NCI-H146 treated with DMSO at 0.1 percent for 48 hours (cell line): ENCODE data around the gene BSDC1.
"Not testable (repeated sequence)": the region's sequence is repeated elsewhere in the genome, so short reads cannot be mapped to it uniquely, and the experiment has no call there.

ENCODE experiments used
- DNase-seq: peaks from one replicate; lab custom pipeline; 2025; ENCODE audit not compliant: unreplicated experiment; lab: John Stamatoyannopoulos, UW

BSDC1 gene, protein sequence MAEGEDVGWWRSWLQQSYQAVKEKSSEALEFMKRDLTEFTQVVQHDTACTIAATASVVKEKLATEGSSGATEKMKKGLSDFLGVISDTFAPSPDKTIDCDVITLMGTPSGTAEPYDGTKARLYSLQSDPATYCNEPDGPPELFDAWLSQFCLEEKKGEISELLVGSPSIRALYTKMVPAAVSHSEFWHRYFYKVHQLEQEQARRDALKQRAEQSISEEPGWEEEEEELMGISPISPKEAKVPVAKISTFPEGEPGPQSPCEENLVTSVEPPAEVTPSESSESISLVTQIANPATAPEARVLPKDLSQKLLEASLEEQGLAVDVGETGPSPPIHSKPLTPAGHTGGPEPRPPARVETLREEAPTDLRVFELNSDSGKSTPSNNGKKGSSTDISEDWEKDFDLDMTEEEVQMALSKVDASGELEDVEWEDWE

DNA sequence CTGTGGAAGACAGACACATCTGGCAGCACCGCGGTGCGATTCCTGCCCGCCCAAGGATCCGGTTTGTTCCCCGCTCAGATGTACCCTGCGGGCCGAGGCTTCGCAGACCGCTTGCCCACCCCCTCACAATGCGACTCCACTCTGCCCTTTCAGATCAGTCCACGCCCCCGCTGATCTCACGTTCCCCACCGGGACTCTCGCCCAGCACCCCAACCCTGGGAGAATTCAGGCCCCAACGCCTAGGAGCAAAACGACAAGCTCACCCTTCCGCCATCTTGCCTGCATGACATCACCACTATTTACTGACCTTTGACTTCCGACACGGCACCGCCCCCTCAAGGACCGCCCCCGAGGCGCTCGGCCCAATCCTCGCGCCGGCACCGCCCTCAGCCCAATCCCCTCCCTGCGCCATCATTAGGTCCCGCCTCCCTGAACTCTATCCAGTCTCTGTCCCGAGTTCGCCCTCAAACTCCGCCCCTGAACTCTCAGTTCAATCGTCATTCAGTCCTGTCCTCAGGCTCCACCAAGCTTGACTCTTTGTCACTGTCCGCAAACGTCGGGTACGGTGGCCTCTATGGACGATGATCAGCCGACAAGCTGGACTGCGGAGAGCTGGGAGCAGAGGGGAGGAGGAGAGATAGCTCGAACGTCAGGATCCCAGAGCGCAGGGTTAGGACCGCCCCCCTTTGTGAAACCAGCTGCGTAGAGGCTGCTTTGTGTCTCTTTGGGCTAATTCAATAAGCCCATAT is at the start of gene BSDC1:
BSDC1 (minus strand) TSS at position 301 of the 749 bp plus-strand sequence; CDS start at position 274, 27 bp downstream.
- peak; percentile 96 for DNase-seq

DNA sequence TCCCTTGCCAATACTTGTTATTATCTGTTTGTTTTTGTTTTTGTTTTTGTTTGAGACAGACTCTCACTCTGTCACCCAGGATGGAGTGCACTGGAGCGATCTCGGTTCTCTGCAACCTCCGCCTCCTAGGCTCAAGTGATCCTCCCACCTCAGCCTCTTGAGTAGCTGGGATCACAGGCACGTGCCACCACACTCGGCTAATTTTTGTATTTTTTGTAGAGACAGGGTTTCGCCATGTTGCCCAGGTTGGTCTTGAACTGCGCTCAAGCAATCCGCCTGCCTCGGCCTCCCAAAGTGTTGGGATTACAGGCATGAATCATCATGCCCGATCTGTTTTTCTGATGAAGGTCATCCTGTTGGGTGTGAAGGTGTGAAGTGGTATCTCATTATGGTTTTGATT is 47.2 kb upstream of the BSDC1 start:
- not testable (repeated sequence) for DNase-seq

DNA sequence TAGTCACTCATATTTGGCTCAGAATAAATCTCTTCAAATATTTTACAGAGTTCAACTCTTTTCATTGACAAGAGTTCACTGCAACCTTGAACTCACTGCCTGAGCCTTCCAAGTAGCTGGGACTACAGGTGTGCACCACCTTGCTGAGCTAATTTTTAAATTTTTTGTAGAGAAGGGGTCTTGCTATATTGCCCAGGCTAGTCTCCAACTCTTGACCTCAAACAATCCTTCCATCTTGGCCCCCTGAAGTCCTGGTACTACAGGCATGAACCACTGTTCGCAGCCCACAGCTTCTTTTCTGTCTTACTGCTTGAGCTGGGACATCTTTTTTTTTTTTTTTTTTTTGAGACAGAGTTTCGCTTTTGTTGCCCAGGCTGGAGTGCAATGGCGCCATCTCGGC is 44.5 kb upstream of the BSDC1 start:
- not testable (repeated sequence) for DNase-seq

DNA sequence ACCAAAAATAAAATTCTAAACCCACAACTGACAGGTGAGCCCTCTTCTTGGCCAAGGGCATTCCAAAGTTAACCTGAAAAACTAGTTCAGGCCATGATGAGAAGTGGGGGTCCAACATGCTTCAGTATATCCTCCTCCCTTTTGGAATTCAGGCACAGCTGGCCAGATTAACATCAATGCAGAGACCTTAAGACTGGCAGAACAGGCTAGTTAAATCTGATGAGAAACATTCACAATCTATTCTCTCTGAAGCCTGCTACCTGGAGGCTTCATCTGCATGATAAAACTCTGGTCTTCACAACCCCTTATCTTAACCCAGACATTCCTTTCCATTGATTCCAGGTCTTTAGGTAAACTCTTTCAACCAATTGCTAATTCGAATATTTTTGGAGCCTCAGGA is 43.9 kb upstream of the BSDC1 start:
- DNase-seq, result no peak

DNA sequence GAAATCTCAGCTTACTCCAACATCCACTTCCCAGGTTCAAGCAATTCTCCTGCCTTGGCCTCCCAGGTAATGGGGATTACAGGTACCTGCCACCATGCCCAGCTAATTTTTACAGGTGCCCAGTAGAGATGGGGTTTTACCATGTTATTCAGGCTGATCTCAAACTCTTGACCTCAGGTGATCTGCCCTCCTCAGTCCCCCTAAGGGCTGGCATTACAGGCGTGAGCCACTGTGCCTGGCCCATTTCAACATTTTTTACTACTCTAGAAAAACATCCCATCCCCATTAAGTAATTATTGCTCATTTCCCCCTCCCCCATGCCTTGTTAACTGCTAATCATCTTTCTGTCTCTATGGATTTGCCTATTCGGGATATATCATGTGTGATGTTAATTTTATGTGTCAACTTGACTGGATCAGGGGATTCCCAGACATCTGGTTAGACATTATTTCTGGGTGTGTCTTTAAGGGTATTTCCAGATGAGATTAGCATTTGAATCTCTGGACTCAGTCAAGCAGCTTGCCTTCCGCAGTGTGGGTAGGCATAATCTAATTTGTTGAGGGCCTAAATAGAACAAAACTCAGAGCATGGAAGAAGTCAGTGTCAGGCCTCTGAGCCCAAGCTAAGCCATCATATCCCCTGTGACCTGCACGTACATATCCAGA is 37.6 kb upstream of the BSDC1 start:
- no peak for DNase-seq

DNA sequence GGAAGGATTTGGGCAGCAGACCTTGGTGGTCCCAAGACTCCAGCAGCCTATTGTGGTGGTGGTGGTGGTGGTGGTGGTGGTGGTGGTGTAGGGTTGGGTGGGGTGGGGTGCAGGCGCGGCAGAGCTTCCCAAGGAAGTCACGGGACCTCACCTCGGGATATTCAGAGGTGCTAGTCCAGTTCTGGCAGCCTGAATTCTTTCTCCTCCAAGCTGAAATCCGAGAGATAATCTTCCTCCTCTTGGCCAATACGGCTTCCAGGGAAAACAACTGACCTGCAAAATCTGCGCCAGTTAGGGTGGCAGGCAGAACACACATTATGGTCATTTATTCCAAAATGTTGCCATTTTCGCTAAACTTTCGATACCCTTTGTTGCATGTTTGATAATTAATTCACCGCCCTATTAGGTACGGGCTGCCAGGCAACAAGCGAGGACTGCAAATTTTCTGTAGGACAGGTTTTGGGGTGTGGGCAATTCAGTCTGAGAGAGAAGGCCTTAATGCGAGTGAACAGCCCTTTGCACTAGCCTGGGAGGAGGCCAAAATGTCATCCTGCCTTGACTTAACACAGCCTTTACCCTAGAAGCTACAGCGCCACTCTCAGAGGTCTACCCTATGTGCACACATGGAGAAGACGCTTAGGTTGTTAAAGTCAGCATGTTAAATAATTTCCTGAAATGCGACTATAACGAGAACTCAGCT is 33.2 kb upstream of the BSDC1 start:
- no peak for DNase-seq

- DNase-seq, result peak; percentile 25
Observed at GRCh38 chr1:32426489-32427255, 32.4 kb upstream of the BSDC1 start.

DNA sequence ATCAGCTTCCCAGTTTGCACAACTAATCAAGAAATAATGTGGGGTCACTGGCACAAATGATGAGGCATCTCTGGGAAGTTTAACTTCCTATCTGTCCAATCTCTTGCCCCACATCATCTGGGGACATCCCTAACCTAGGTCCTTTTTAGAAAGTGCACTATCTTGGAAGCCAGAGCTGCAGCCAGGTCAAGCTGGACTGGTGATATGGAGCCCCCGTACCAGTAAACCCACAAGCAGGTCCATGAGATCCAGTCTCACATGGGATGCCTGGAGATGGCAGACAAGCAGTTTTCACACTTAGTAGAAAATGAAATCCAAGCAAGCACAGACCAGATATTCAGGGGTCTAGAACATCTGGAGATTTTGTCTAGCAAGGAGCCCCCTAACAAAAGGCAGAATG is 27.5 kb upstream of the BSDC1 start:
- no peak for DNase-seq

DNA sequence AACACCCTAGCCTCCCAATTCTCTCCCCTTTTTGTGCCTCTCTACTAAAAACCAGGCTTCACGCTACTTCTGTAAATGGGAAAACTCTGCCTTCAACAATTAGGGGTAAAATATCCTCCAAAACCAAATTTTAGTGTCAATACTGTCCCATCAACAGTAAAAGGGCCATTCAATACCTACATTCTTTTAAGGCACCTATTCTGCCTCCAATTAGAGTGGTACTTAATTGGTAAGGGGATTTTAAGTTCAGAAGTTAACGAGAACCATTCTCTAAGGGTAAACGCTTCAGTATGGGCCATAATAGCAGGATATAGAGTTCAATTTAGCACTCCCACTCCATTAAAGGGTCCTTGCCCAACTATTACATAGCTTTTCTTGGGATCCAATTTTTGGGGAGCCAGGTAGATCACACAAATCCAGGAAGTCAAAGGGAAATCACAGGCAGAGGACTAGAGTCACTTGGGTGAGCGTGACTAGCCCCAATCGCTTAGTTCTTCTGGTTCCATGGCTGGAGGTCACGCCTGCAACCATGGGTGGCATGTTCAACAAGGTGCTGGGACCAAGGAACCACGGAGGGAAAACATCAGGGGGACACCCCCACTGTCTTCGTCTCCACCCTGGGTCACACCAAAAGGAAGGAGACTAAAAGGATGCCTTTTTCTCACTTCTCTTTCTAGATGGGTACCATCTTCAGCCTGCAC is 20.1 kb upstream of the BSDC1 start:
- no peak for DNase-seq

- DNase-seq, result no peak
Observed at GRCh38 chr1:32413507-32414185, 19.4 kb upstream of the BSDC1 start.

GRCh38 chr1:32411261-32411660 is 17.0 kb upstream of the BSDC1 start:
- DNase-seq, result no peak

DNA sequence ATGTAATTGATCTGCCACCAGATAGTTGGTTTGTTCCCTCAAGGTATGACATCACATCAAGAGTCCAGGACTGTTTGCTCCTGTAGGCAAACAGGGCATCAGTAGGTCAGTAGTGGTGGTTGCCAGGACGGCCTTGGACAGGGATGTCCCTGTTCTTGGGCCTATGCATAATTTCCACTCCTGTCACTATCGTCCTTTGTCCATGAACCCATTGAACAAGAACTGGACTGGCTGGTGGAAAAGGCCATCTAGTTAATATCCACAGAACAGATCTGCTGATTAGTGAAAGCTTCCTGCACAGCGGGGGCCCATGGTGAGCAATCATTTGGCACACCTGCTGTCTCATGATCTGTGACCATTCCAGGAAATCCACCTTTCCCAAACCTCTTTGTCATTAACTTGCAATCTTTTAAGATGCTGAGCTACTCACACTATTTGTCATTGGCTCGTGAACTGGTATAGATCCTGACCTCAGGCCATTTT is 12.4 kb upstream of the BSDC1 start:
- DNase-seq, result peak; percentile 57

- no peak for DNase-seq
Observed at GRCh38 chr1:32405672-32406467, 11.6 kb upstream of the BSDC1 start.

DNA sequence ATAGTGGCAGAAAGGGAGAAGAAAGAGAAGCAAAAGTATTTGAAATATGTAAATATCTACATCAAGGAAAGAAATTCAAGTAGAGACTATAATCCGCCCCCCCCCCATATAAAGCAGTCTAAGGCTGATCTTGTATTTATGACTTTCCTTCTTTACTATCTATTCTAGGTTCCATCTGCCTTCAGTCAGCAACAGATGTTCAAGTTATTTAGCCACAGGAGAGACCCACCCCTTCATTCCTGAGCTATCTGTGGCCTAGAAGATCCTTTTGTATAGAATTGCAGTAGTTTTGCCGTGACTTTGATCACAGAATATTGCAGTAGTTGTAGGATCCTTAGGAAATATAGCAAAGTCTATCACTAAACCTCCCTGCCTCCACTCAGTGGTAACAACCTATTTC is 10.7 kb upstream of the BSDC1 start:
- no peak for DNase-seq

GRCh38 chr1:32400876-32401631 is 6.8 kb upstream of the BSDC1 start:
- DNase-seq, result peak; percentile 18

- no peak for DNase-seq
Observed at GRCh38 chr1:32399843-32400242, 5.6 kb upstream of the BSDC1 start.

GRCh38 chr1:32398401-32398800 is 4.2 kb upstream of the BSDC1 start:
- no peak for DNase-seq
